Hematopoietic multipotent progenitor cell treated with erythropoietin and hydrocortisone succinate and interleukin-3 and kit ligand, for 8 days (in vitro differentiated cells): ENCODE measurements around the gene SNRNP35.
A peak's percentile ranks its signal among the peaks of the same experiment; 100 is the strongest.
"Not testable (repeated sequence)": the region's sequence is repeated elsewhere in the genome, so short reads cannot be mapped to it uniquely, and the experiment has no call there.

ENCODE experiments used
- DNase-seq: peaks from one replicate; pipeline ENCODE4 v3.0.0-alpha.2; 2015

The SNRNP35 gene

DNA sequence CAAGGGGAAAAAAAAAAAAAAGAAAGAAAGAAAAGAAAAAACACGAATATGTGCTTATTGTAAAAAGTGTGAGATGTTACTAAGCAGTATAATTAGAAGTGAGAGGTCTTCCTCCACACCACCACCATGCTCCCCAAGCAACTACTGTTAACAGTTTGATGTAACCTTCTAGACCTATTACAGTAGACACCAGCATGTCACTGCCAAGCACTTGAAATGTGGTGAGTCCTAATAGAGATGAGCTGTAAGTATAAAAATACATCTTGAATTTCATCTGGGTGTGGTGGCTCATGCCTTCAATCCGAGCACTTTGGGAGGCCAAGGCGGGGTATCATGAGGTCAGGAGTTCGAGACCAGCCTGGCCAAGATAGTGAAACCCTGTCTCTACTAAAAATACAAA lies 8.1 kb upstream of the SNRNP35 start:
- DNase-seq: no peak

DNA sequence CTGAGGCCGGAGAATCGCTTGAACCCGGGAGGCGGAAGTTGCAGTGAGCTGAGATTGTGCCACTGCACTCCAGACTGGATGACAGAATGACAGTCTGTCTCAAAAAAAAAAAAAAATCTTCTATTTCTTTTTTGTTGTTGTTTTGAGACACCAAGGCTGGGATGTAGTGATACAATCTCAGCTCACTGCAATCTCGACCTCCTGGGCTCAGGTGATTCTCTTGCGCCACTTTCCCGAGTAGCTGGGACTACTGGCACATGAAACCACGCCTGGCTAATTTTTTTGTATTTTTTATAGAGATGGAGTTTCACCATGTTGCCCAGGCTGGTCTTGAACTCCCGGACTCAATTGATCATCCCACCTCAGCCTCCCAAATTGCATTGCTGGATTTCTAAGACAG lies 7.3 kb upstream of the SNRNP35 start:
- DNase-seq: no peak

DNA sequence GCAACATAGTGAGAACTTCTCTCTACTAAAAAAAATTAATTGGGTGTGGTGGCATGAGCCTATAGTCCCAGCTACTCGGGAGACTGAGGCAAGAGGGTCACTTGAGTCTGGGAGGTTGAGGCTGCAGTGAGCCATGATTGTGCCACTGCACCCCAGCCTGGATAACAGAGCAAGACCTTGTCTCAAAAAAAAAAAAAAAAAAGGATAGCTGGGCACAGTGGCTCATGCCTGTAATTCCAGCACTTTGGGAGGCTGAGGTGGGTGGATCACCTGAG lies 5.7 kb upstream of the SNRNP35 start:
- not testable (repeated sequence) for DNase-seq

DNA sequence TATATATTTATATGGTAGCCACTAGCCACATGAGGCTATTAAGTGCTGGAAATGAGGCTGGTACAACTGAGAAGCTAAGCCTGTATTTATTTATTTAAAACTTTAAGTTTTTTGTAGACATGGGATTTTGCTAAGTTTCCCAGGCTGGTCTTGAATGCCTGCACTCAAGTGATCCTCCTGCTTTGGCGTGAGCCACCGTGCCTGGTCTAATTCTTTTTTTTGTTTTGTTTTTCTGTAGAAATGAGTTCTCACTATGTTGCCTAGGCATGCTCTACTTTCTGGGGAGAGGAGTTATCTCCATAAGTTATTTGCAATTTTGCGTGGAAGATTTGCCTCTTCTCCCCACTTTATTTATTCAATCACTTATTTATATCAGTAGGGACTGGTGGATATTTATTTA lies 4.8 kb upstream of the SNRNP35 start:
- no peak for DNase-seq

DNA sequence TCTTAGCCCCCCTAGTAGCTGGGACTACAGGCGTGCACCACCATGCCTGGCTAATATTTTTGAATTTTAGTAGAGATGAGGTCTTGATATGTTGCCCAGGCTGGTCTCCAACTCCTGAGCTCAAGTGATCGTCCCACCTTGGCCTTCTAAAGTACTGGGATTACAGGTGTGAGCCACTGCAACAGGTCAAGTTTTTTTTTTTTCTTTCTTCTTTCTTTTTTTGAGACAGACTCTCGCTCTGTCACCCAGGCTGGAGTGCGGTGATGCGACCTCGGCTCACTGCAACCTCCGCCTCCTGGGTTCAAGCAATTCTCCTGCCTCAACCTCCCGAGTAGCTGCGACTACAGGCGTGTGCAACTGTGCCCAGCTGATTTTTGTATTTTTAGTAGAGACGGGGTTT lies 5.2 kb downstream of the SNRNP35 start:
- not testable (repeated sequence) for DNase-seq

DNA sequence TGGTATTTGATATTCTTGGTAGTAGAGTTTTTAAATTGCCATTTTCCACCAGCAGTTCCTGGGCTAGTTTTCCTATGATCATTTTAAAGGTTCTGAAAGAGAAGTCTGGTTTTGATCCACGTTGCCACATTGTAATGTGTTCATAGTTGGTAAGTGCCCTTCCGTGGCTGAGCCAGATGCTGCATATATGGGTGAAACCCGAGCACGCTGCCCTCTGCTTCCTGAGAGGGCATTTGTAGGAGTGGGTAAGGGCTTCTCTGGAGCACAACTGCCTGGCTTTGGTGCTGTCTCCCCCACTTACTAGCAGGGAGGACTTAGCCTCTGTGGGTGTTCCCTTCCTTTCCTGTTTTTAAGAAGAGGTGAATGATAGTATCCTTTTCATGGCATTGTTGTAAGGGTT lies 7.1 kb downstream of the SNRNP35 start:
- DNase-seq: no peak

DNA sequence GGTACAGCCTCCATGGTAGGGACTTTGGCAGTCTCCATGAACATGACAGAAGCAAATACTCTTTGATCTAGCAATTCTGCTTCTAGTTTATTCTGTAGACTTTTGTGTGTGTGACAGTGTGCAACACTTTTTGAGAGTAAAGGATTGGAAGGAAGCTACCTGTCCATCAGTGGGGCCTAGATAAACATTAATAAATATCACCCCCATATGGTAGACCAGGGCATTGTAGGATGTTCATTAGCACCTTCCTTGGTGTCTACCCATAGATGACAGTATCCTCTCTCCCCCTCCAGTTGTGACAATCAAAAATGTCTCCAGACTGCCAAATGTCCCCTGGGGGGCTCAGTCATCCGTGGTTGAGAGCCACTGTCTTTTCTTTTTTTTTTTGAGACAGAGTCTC lies 10.8 kb downstream of the SNRNP35 start:
- DNase-seq: peak; percentile 50

DNA sequence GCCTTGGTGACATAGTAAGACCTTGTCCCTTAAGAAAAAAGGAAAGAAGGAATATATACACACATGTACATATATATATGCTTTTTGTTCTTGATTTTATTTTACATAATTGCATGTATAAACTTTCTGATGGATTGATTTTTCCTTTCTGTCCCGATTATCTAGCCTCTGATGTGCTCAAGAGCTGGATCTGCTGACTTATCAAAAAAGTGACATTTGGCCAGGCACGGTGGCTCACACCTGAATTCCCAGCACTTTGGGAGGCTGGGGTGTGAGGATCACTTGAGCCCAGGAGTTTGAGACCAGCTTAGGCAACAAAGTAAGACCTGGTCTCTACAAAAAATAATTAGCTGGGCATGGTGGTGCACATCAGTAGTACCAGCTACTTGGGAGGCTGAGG lies 12.0 kb downstream of the SNRNP35 start:
- no peak for DNase-seq

DNA sequence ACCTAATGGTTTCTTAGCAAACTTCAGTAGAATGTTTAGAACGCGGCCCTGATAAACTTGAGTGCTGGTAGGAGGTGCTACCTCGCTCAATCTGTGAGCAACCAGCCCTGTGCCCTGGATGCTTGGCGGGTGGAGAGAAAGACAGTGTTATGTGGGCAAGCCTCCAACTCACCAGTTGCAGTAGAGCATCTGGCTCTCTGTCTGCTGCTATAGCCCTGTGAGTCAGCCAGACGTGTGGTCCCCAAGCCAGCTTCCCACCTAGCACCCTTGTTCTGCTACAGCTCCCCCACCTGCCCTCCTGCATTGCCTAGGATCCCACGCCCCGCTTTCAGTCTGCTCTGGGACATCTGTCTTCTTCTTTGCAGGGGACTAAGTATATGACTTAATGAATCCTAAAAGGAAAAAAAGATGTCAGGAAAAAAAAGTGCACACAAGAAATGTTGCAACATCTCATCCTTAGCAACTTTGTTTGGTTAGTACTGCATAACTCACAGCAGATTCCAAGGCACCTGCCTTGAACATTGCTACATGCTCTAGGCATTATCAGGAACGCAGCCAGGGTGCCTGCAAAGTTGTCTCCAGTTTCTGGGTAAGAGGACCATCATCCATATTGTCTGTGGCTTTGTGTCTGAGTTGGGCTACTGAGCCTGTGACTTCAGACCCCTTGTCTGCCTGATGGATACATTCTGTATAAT lies 13.6 kb downstream of the SNRNP35 start:
- DNase-seq: no peak

DNA sequence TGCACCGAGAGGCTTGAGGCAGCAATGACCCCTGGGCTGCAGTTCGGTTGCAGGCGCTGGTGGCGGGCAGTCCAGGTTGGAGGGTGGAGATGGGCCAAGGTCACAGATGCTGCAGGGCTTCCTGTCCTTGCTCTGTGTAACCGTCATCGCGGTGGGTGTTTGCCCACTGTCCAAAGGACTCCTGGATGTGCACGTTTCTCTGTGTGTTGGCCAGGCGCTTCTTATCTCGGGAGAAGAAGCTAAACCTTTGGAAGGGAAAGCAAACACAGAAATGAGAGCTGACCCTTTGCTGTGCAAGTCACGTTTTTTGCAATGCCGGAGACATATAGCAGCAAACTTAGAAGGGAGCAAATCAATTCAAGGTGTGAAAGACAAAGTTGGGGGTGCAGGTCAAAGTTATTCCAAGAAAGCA lies 14.5 kb downstream of the SNRNP35 start:
- no peak for DNase-seq

DNA sequence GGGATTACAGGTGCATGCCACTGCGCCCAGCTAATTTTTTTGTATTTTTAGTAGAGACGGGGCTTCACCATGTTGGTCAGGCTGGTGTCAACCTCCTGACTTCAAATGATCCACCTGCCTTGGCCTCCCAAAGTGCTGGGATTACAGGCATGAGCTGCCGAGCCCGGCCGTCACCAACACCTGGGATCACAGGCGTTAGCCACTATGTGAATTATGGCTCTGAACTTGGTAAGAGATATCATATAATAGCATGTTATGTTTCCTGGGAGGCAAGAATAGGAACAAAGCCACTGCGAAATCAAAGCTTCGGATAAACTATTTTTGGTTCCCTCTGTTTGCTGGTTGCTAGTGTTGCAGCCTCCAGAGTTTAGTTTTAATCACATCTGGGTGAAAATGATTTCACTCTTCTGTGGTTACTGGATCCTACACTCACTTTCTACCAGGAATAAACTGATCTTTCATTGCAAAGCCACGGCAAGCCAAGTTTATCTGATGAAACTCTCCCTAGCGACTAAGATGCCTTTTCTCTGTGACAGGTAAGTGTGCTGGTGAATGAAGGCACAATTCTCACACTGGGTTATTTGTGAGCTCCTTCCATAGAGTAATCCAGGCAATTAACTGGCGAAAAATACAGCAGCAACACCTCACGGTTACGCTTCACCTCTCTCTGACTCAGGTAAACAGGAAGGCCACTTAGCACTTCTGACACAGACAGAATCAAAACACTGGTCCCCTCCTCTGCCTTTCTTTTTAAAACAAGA lies 16.7 kb downstream of the SNRNP35 start:
- DNase-seq: no peak

DNA sequence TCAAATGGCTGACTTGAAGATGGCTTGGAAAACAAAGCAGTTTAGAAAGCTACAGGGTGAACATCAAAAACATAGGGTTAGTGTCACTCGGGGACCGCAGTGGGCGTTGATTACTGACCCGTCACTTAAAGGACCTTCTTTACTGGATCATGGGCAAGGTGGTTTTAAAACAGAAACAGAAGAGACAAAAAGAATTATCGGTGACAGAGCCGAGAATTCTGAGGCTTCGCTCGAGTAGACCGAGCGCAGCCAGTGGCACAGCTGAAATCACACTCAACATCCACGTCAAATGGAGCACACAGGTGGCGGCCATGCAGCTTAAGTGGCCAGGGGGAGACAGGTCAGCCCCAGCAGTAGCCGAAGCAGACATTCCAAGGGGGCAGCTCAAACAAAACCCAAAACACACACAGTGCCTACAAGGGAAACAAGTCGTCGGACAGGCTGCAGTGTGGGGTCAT lies 17.3 kb downstream of the SNRNP35 start:
- no peak for DNase-seq

DNA sequence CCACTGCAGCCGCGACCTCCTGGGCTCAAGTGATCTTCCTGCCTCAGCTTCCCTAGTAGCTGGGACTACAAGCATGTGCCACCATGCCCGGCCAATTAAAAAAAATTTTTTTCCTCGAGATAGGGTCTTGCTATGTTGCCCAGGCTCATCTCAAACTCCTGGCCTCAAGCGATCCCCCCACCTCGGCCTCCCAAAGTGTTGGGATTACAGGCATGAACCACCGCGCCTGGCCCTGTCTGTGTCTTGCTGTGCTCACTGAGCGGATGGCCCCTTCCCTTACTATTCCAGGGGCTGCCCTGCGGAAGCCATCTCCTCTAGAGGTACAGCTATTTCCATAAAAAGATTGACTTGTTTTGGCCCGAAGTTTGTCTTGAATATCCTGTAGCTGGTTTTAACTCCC lies 20.1 kb downstream of the SNRNP35 start:
- no peak for DNase-seq

DNA sequence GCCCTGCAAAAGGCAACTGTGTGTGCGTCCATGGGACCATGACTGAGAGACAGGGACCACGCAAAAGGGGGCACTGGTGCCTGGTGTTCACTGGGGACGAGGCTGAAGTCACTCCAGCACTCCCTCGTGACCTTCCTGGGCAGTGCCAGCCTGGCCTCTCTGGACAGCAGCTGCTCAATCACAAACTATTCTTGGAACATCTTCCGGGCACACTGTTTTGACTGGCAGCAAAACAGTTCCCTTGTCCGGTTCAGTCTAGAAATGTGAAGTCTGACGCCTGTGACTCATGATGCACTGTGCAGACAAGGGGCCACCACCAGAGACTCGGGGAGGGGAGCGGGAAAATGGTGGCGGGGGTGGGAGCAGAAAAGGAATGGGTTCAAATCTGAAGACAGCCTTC lies 20.8 kb downstream of the SNRNP35 start:
- no peak for DNase-seq

DNA sequence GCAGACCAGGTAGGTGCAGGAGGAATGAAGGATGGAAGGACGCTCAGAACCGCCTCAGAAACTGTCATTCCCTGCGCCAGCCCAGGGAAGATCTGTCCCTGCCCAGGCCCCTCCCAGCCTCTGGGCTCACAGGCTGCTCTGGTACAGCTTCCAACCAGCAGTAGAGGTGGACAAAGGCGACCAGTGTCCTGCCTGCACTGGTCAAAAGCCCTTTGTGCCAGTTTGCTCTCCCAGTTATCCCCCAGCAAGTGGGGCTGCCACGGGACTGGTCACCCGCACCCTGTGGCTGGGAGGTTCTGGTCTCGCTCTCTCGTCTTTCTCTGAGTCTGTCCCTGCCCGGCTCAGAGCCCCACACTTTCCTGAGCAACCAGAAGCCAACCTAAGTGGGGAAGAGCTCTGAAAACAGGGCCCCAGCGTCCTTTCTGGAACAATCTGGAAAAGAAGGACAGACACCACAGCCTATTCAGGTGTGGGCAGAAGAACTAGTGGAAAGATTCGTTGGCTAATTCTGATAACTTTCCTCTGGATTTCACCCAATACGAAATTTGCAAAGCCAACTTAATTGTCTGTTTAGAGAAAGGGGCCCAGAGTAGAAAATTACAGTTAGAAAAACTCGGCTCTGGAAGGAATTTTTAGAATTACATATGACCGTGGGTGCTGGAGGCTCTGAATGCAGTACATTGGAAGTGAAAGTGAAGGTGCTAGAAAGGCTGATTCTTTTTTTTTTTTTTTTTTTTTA lies 21.7 kb downstream of the SNRNP35 start:
- no peak for DNase-seq

DNA sequence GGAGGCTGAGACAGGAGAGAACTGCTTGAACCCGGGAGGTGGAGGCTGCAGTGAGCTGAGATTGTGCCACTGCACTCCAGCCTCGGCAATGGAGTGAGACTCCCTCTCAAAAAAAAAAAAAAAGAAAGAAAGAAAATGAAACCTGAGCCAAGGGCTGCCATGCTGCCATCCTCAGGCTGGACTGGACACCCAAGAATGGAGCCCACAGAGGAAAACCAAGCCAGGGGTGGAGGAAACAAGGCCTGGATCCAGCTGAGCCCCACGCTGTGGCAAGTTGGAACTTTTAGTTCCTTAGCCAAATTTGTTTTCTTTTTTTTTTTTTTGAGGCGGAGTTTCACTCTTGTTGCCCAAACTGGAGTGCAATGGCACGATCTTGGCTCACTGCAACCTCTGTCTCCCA lies 23.3 kb downstream of the SNRNP35 start:
- DNase-seq: not testable (repeated sequence)

DNA sequence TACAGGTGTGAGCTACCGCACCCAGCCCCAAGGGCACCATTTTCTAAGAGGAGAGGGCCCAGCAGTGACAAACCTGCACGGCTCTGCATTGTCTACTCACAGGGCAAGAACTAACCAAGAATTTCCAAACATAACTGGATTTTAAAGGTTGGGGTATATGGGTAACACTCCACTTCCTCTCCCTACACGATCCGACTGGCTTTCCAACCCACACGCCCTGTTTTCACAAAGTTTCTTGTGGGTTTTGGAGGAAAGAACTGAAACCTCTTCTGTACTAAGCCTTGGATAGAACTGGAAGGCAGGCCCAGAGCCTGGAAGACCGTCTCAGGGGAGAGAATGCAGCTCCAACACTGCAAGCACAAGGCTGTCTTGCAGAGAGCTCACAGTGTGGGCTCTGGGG lies 24.9 kb downstream of the SNRNP35 start:
- no peak for DNase-seq

DNA sequence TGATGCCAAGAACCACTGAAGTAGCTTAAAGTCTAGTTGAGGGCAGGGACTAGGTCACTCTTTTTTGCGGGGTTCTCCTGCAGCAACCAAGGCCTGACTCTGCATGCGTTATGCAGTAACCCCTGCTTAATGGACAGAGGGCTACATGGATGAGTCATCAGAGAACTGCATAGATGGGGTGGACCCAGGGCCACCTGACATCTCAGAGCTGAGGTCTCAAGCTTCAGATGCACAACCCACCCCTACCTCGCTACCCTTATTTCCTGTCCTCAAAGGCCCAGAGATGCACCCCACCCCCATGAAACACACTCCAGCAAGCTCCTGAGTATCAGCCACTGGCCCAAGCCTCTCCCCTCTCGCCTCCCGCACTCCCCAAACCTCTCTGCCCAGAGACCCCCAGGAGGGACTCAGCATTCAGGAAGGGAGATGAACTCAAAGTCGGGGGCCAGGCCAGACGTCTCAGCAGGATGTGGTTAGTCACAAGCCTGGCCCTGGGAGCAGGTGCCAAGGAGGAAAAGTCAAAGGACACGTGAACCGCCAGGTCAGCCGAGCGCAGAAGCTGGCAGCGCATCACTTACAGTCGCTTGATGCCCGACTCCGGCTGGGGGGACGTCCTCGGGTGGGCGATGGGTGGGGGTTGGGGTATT lies 25.8 kb downstream of the SNRNP35 start:
- no peak for DNase-seq

DNA sequence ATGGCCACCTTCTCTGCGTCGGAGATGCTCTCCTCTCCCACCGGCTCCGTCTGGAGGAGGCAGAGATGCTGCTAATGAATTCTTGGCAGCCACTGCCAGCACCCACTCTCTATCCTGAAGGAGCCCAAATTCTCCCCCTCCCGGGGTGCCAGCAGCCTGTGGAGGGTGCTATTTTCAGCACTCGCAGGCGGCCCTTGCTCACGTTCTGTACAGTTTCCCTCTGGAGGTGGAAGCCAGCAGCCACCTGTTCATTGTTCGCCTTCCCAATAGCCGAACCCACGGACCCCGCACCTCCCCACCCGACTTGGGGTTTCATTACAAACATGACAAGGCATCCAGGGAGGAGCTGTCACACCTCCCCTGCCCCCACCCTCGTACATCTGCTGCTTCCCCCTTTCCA lies 27.8 kb downstream of the SNRNP35 start:
- no peak for DNase-seq

DNA sequence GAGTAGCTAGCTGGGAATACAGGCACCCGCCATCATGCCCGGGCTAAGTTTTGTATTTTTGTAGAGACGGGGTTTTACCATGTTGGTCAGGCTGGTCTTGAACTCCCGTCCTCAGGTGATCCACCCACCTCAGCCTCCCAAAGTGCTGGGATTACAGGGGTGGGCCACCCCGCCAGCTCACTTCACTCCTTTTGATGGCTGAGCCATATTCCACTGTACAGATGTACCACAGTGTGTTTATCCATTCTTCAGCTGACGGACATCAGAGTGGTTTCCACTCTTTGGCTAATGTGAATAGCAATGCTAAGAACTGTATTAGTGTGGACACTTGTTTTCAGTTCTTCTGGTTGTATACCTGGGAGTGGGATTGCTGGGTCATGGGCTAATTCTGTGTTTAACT lies 29.5 kb downstream of the SNRNP35 start:
- DNase-seq: no peak

DNA sequence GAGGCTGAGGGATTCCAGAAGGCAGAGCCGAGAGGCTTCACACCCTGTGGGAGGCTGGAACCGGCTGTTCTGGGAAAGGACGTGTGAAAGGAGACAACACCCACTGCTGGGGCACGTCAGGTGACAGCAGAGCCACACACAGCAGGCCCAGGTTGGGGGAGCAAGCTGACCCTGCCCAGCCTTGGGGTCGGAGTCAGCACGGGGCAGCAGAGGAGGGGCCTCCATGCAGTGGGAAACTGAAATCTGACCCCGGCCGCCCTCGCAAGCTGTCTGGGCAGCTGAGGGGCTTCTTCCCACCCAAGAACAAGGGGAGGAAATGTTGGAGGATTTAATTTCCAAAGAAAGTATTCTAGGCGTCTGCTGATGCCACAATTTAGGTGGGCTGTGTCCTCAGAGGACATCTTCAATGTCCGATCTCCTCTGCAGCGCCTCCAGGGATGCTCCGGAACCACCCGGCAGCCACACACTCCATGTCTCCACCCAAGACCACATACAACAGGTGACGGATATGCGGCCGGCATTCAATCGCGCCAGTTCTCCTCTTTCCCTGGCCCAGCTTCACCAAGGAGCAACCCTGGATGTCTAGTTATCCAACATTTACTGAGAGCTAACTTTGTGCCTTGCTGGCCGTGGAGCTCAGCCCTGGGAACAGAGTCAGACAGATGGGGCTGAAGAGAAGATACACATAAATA lies 30.7 kb downstream of the SNRNP35 start:
- DNase-seq: no peak

DNA sequence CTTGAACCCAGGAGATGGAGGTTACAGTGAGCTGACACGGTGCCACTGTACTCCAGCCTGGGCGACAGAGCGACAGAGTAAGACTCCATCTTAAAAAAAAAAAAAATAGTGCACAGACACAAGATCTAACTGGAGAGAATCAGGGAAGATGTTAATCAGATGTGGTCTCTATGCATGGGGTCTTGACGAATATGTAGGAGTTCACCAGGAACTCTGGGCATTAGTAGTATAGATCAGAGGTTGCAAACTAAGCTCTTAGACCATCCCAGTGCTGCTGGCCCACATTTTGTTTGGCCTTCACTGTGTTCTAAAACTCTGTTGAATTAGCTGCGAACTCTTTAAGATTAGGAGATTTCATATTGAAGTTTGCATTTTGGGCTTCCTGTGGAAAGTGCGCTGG lies 31.6 kb downstream of the SNRNP35 start:
- DNase-seq: no peak

DNA sequence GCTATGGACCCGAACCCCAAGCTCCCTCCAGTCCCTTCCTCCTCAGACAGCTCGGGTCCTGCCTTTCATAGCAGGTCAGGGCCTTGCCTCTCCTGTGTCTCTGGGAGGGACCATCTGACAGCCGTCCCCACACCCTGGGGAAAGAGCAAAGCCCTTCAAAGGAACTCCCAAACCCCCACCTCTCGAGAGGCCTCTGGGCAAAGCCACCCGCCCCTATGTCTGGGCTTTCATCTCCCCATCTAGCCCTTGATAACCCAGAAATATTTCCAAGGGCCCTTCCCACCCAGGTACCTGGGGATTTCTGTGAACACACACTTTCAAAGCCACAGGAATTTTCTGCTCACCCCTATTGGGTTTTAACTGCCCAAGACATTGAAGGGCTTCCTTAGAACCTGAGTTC lies 32.1 kb downstream of the SNRNP35 start:
- DNase-seq: no peak
